Measurements from ENCODE around the gene EPHA5. TPM values are rescaled to one million over a fixed set of nuclear protein-coding genes. Genes with fewer than 3 reads are reported as not detected.

The EPHA5 gene
- total and polyA plus RNA-seq, 4 donors, result 0.10 to 0.39 TPM; not detected in 2

DNA sequence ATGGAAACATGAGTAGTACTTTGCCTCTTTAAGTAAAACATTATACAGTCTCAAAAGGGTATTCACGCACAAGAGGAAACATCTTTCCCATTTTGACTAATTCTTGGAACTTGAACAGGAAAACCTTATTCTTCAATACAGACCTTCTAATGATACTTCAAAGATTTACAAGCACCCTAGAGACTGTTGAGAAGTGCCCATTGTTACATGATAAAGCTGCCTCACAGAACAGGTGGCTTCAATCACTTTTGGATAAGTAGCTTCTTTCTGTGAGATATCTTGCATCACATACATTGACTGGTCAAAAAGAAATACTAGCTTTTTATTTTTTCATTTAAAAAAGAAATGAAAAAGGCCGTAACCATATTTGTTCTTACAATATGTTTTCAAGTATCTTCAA is 219.4 kb downstream of the EPHA5 start:
- Histone ChIP-seq H3K4me1 (ENCODE audit: control insufficient read depth in 1 of 2, insufficient read depth in 2 of 2, low read length in 2 of 2) (no peaks in the 10 kb centered on the region), H3K4me3 (ENCODE audit: low read length in 2 of 2) (no peak overlapping the region), H3K27me3 (ENCODE audit: control insufficient read depth in 1 of 2, insufficient read depth in 2 of 2, low read length in 1 of 2) (no peaks in the 10 kb centered on the region), H3K27ac (ENCODE audit: low read depth in 1 of 2, low read length in 2 of 2) (no peak overlapping the region), H3K36me3 (ENCODE audit: control insufficient read depth in 1 of 2, insufficient read depth in 2 of 2, low read length in 1 of 2) (no peaks in the 10 kb centered on the region), H3K9me3 (ENCODE audit: control insufficient read depth, low read length) (no peaks in the 10 kb centered on the region)
- DNase-seq, result no peak
- intact Hi-C loops (cut with DNase I), result no loop called here
- no peak for ATAC-seq (ENCODE audit: low FRiP score)
- 85% methylated on average over 2 of the region's 2 CpGs for WGBS, 2 donors

- Histone ChIP-seq H3K4me3 (ENCODE audit: low read length in 2 of 2) (no peak overlapping the region), H3K36me3 (ENCODE audit: control insufficient read depth in 1 of 2, insufficient read depth in 2 of 2, low read length in 1 of 2) (no peaks in the 10 kb centered on the region), H3K27me3 (ENCODE audit: control insufficient read depth in 1 of 2, insufficient read depth in 2 of 2, low read length in 1 of 2) (no peaks in the 10 kb centered on the region), H3K27ac (ENCODE audit: low read depth in 1 of 2, low read length in 2 of 2) (no peak overlapping the region), H3K9me3 (ENCODE audit: control insufficient read depth, low read length) (no peaks in the 10 kb centered on the region), H3K4me1 (ENCODE audit: control insufficient read depth in 1 of 2, insufficient read depth in 2 of 2, low read length in 2 of 2) (peaks cover 0 to 1% of the 10 kb centered on the region in 2 donors)
- ATAC-seq (ENCODE audit: low FRiP score), result no peak
- DNase-seq, result no peak
- 53 to 64% methylated on average over 1 of the region's 1 CpG for WGBS, 2 donors
- intact Hi-C loops (cut with DNase I), result no loop called here
Observed at GRCh38 chr4:65437102-65437501, 233.2 kb downstream of the EPHA5 start.

- intact Hi-C loops (cut with DNase I), result no loop called here
- Histone ChIP-seq H3K4me3 (ENCODE audit: low read length in 2 of 2) (no peak overlapping the region), H3K4me1 (ENCODE audit: control insufficient read depth in 1 of 2, insufficient read depth in 2 of 2, low read length in 2 of 2) (no peaks in the 10 kb centered on the region), H3K27me3 (ENCODE audit: control insufficient read depth in 1 of 2, insufficient read depth in 2 of 2, low read length in 1 of 2) (no peaks in the 10 kb centered on the region), H3K27ac (ENCODE audit: low read depth in 1 of 2, low read length in 2 of 2) (no peak overlapping the region), H3K36me3 (ENCODE audit: control insufficient read depth in 1 of 2, insufficient read depth in 2 of 2, low read length in 1 of 2) (no peaks in the 10 kb centered on the region), H3K9me3 (ENCODE audit: control insufficient read depth, low read length) (no peaks in the 10 kb centered on the region)
- DNase-seq (no peak), ATAC-seq (ENCODE audit: low FRiP score) (no peak)
- 59 to 70% methylated on average over 1 of the region's 1 CpG for WGBS, 2 donors
Observed at GRCh38 chr4:65422109-65422508, 248.2 kb downstream of the EPHA5 start.

DNA sequence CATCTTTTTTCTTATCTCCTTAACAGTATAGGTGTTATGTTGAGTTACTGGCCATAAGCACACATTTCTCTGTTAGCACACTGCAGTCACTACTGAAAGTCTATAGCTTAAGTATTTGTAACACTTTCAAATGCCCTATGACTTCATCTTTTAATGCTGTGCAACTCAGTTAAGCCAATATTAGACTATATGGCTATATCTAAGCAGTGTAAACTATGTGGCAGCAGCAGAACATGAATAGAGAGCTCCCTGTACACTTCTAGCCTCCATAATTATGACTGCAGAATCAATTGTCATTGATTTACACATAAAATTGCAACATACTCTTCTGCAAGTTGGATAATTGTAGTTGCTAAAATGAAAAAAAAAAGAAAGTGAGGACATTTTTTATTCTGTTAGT is 250.3 kb downstream of the EPHA5 start:
- H3K4me1 ChIP-seq (ENCODE audit: control insufficient read depth in 1 of 2, insufficient read depth in 2 of 2, low read length in 2 of 2), result no peaks in the 10 kb centered on the region
- H3K27me3 ChIP-seq (ENCODE audit: control insufficient read depth in 1 of 2, insufficient read depth in 2 of 2, low read length in 1 of 2), result no peaks in the 10 kb centered on the region
- intact Hi-C loops (cut with DNase I), result no loop called here
- ATAC-seq (ENCODE audit: low FRiP score) (no peak), DNase-seq (no peak)
- no peak overlapping the region for H3K27ac ChIP-seq (ENCODE audit: low read depth in 1 of 2, low read length in 2 of 2)
- H3K9me3 ChIP-seq (ENCODE audit: control insufficient read depth, low read length), result no peaks in the 10 kb centered on the region
- H3K36me3 ChIP-seq (ENCODE audit: control insufficient read depth in 1 of 2, insufficient read depth in 2 of 2, low read length in 1 of 2), result no peaks in the 10 kb centered on the region
- no peak overlapping the region for H3K4me3 ChIP-seq (ENCODE audit: low read length in 2 of 2)

DNA sequence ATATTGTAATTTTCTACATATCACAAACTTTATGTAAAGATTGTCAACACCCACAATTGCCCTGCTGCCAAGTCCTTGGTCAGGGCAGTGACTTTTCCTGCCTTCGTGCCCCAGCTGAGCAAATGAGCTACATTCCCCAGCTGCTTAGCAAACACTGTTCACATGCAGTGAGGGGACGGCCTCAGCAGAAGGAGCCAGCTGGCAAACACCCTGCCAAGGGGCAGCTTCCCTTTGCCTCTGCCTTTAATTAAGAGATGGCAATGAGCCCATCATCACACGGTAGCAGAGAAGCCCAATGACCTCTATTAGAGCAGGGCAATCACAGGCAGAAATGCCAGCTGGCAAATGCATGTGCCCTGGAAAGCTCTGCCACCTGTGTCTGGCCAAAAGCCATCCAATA is 253.4 kb downstream of the EPHA5 start:
- no peak for ATAC-seq (ENCODE audit: low FRiP score)
- WGBS, 2 donors, result 12 to 16% methylated on average over 3 of the region's 3 CpGs
- no peak for DNase-seq

DNA sequence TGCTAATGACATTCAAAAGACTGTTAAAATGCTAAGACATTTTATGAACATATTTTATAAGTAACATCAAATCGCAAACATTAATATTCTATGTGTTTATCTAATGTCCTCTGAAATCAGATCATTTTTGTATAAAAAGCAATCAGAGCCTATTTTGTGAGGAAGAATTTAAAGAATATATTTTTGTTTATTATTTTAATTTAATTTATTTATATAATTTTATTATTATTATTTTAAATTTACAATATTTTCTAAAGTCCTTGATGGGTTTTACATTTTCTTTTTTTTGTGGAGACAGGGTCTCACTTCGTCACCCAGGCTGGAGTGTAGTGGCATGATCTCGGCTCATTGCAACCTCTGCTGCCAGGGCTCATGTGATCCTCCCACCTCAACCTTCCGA is 262.8 kb downstream of the EPHA5 start:
- H3K4me3 ChIP-seq (ENCODE audit: low read length in 2 of 2), result no peak overlapping the region
- H3K27ac ChIP-seq (ENCODE audit: low read depth in 1 of 2, low read length in 2 of 2), result no peak overlapping the region
- H3K9me3 ChIP-seq (ENCODE audit: control insufficient read depth, low read length), result no peaks in the 10 kb centered on the region
- no peak for DNase-seq
- 83 to 89% methylated on average over 4 of the region's 4 CpGs for WGBS, 2 donors
- H3K36me3 ChIP-seq (ENCODE audit: control insufficient read depth in 1 of 2, insufficient read depth in 2 of 2, low read length in 1 of 2), result no peaks in the 10 kb centered on the region
- H3K4me1 ChIP-seq (ENCODE audit: control insufficient read depth in 1 of 2, insufficient read depth in 2 of 2, low read length in 2 of 2), result no peaks in the 10 kb centered on the region
- no peaks in the 10 kb centered on the region for H3K27me3 ChIP-seq (ENCODE audit: control insufficient read depth in 1 of 2, insufficient read depth in 2 of 2, low read length in 1 of 2)
- no peak for ATAC-seq (ENCODE audit: low FRiP score)
- intact Hi-C loops (cut with DNase I), result no loop called here

More for the DNA sequence above, 253.4 kb downstream of the EPHA5 start:
- Histone ChIP-seq H3K9me3 (ENCODE audit: control insufficient read depth, low read length) (no peaks in the 10 kb centered on the region), H3K4me3 (ENCODE audit: low read length in 2 of 2) (no peak overlapping the region), H3K27me3 (ENCODE audit: control insufficient read depth in 1 of 2, insufficient read depth in 2 of 2, low read length in 1 of 2) (no peaks in the 10 kb centered on the region), H3K36me3 (ENCODE audit: control insufficient read depth in 1 of 2, insufficient read depth in 2 of 2, low read length in 1 of 2) (no peaks in the 10 kb centered on the region), H3K4me1 (ENCODE audit: control insufficient read depth in 1 of 2, insufficient read depth in 2 of 2, low read length in 2 of 2) (no peaks in the 10 kb centered on the region), H3K27ac (ENCODE audit: low read depth in 1 of 2, low read length in 2 of 2) (no peak overlapping the region)
- intact Hi-C loops (cut with DNase I), result no loop called here

DNA sequence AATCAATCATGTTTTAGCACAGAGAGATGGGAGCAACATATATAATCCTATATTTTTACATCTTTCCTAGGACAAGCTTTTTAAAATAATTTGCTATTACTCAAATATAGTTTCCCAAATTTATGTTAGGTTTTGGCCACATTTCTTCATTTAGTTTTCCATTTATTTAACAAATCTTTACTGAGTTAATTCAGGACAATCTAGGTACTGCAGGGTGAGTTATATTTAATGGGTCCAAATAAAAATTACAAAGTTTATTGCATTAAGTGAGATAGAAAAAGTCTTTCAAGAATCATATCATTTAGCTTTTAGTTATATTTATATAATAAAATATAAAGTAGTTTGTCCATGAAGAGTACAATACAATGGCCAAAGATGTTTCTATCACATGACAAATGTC is 269.2 kb downstream of the EPHA5 start:
- Histone ChIP-seq H3K4me3 (ENCODE audit: low read length in 2 of 2) (no peak overlapping the region), H3K27me3 (ENCODE audit: control insufficient read depth in 1 of 2, insufficient read depth in 2 of 2, low read length in 1 of 2) (no peaks in the 10 kb centered on the region), H3K9me3 (ENCODE audit: control insufficient read depth, low read length) (peaks cover 2% of the 10 kb centered on the region), H3K36me3 (ENCODE audit: control insufficient read depth in 1 of 2, insufficient read depth in 2 of 2, low read length in 1 of 2) (no peaks in the 10 kb centered on the region), H3K4me1 (ENCODE audit: control insufficient read depth in 1 of 2, insufficient read depth in 2 of 2, low read length in 2 of 2) (no peaks in the 10 kb centered on the region), H3K27ac (ENCODE audit: low read depth in 1 of 2, low read length in 2 of 2) (no peak overlapping the region)
- ATAC-seq (ENCODE audit: low FRiP score) (no peak), DNase-seq (no peak)
- intact Hi-C loops (cut with DNase I), result no loop called here

DNA sequence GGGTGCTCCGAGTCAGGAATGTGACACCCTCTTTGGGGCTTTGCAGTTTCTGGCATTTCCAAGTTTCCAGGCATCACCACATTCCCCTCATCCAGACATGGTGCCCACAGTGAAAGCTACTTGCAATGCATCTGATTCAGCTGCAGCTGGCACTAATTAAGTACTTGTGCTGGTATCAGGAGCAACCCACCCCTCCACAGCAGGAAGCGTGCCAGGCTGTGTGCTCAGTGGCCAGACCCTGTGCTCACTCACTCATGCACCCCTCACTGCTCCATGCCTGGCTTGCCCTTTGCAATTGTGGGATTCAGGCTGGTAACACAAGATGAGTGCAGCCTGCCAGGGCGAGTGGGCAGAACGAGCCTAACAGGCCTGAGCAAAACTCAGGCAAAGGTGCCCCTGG is 271.2 kb downstream of the EPHA5 start:
- WGBS, 2 donors, result 62 to 78% methylated on average over 4 of the region's 4 CpGs
- no peaks in the 10 kb centered on the region for H3K27me3 ChIP-seq (ENCODE audit: control insufficient read depth in 1 of 2, insufficient read depth in 2 of 2, low read length in 1 of 2)
- H3K4me3 ChIP-seq (ENCODE audit: low read length in 2 of 2), result no peak overlapping the region
- no peaks in the 10 kb centered on the region for H3K36me3 ChIP-seq (ENCODE audit: control insufficient read depth in 1 of 2, insufficient read depth in 2 of 2, low read length in 1 of 2)
- no peak for ATAC-seq (ENCODE audit: low FRiP score)
- peaks cover 2% of the 10 kb centered on the region for H3K9me3 ChIP-seq (ENCODE audit: control insufficient read depth, low read length)
- intact Hi-C loops (cut with DNase I), result no loop called here
- DNase-seq, result no peak
- H3K4me1 ChIP-seq (ENCODE audit: control insufficient read depth in 1 of 2, insufficient read depth in 2 of 2, low read length in 2 of 2), result no peaks in the 10 kb centered on the region
- H3K27ac ChIP-seq (ENCODE audit: low read depth in 1 of 2, low read length in 2 of 2), result no peak overlapping the region

- Histone ChIP-seq H3K36me3 (ENCODE audit: control insufficient read depth in 1 of 2, insufficient read depth in 2 of 2, low read length in 1 of 2) (no peaks in the 10 kb centered on the region), H3K9me3 (ENCODE audit: control insufficient read depth, low read length) (peaks cover 2% of the 10 kb centered on the region), H3K27ac (ENCODE audit: low read depth in 1 of 2, low read length in 2 of 2) (no peak overlapping the region), H3K27me3 (ENCODE audit: control insufficient read depth in 1 of 2, insufficient read depth in 2 of 2, low read length in 1 of 2) (no peaks in the 10 kb centered on the region), H3K4me1 (ENCODE audit: control insufficient read depth in 1 of 2, insufficient read depth in 2 of 2, low read length in 2 of 2) (no peaks in the 10 kb centered on the region), H3K4me3 (ENCODE audit: low read length in 2 of 2) (no peak overlapping the region)
- intact Hi-C loops (cut with DNase I), result no loop called here
- DNase-seq, result no peak
- WGBS, 2 donors, result 43 to 55% methylated on average over 1 of the region's 1 CpG
- no peak for ATAC-seq (ENCODE audit: low FRiP score)
Observed at GRCh38 chr4:65393078-65393477, 277.2 kb downstream of the EPHA5 start.

All from aorta (tissue), 5 donors.